ENCODE measurements around the gene TGIF2LY.
"Not testable (repeated sequence)": the region's sequence is repeated elsewhere in the genome, so short reads cannot be mapped to it uniquely, and the experiment has no call there.

The TGIF2LY gene
- 0 reads per million in 2 donors for total RNA-seq

- not testable (repeated sequence) for DNase-seq
Observed at GRCh38 chrY:3578767-3579166, at the start of gene TGIF2LY. Gene TGIF2LY (plus strand): TSS chrY:3579067. CDS start chrY:3579245, 178 bp downstream.
